Upper lobe of left lung (tissue), 6 donors: Measurements from ENCODE around the gene UGT1A8. TPM values are rescaled to one million over a fixed set of nuclear protein-coding genes. Genes with fewer than 3 reads are reported as not detected.

Source experiments
- ATAC-seq, 2 donors: fragments of 200-7000 bp; cut with Tn5 transposase; one replicate each; pipeline ENCODE4 v1.9.1; 2022; ENCODE audit warnings: mild to moderate bottlenecking in 2 of 2, moderate library complexity in 2 of 2; ENCODE audit not compliant: low FRiP score in 2 of 2
- DNase-seq, 2 donors: peaks; one replicate each; pipeline ENCODE4 v3.0.0-alpha.2; 2019 to 2020
- H3K27ac ChIP-seq, 4 donors: fragments of 200-600 bp; sonication (generic); one replicate each; pipeline ENCODE4 v1.5.1; 2016 to 2019
- H3K27me3 ChIP-seq, 4 donors: fragments of 200-600 bp; sonication (generic); one replicate each; pipeline ENCODE4 v1.5.1; 2017 to 2019
- H3K36me3 ChIP-seq, 4 donors: fragments of 200-600 bp; sonication (generic); one replicate each; pipeline ENCODE4 v1.5.1; 2016 to 2019
- H3K4me1 ChIP-seq, 4 donors: fragments of 200-600 bp; sonication (generic); one replicate each; pipeline ENCODE4 v1.5.1; 2018 to 2019
- H3K4me3 ChIP-seq, 4 donors: fragments of 200-600 bp; sonication (generic); one replicate each; pipeline ENCODE4 v1.5.1; 2017 to 2019; ENCODE audit warnings: mild to moderate bottlenecking in 2 of 4, moderate library complexity in 1 of 4
- H3K9me3 ChIP-seq, 4 donors: fragments of 200-600 bp; sonication (generic); one replicate each; pipeline ENCODE4 v1.5.1; 2018 to 2019
- EP300 ChIP-seq, 4 donors: sonication (generic); formaldehyde crosslinking; IDR thresholded peaks; one replicate each; pipeline ENCODE4 v1.5.1; 2017; ENCODE audit warnings: antibody characterized with exemption in 4 of 4, control low read depth in 2 of 4
- POLR2A ChIP-seq, 4 donors: fragments of 450-650 bp; IDR thresholded peaks; one replicate each; pipeline ENCODE4 v1.5.1; 2016 to 2017; ENCODE audit warnings: antibody characterized with exemption in 4 of 4, mild to moderate bottlenecking in 2 of 4
- POLR2AphosphoS5 ChIP-seq, 2 donors: sonication (generic); formaldehyde crosslinking; IDR thresholded peaks; one replicate each; pipeline ENCODE4 v1.5.1; 2017; ENCODE audit warnings: antibody characterized with exemption in 2 of 2
- WGBS, 2 donors: methylation state at CpG; one replicate each; pipeline ENCODE4 v1.1.5; 2017 to 2018; 5-methylcytosine and 5-hydroxymethylcytosine counted together
- total RNA-seq, 6 donors: library from RNA; depleted of rRNA in 4 of 6; stranded (reverse); fragments of >200 nt in 4 of 6; gene quantifications; one replicate each; pipeline versions ENCODE4 v1.1.0 to v1.2.1, GENCODE V29; 2016 to 2021
- TF ChIP-seq, protein P1 (sequence below), 6 experiments: fragments of 450-650 bp in 4 of 6; fragments of 200-600 bp in 2 of 6; sonication (generic) in 2 of 6; IDR thresholded peaks; one replicate each; pipeline ENCODE4 v1.5.1; 2016 to 2019; ENCODE audit warnings: antibody characterized with exemption in 6 of 6
- donor health status: DM: no; HTN: no; CAD: no; lungs with moderate emphysema.
- donor health status: DM: no; HTN: yes; CAD: no; lungs with severe emphysema.

UGT1A8 gene
- total RNA-seq, 6 donors from 2014 or later = not detected

DNA sequence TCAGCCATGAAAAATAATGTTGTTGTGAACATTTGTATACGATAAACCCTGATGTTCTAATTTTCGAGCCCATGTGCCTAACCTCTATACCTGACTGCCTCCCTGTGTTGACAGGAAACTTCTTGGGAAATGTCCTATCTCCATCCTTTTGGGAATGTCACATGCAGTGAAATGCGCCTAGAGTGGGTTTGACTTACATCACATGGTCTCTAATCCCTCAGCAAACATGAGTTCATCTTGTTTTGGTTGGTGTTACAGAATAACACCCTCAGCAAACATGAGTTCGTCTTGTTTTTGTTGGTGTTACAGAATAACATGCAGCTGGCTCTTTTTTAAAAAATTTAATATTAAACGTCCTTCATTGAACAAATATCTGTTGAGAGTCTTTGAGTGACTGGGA is 70.9 kb downstream of the UGT1A8 start:
- ATAC-seq (no peak), DNase-seq (no peak)
- TF ChIP-seq, protein P1, sequence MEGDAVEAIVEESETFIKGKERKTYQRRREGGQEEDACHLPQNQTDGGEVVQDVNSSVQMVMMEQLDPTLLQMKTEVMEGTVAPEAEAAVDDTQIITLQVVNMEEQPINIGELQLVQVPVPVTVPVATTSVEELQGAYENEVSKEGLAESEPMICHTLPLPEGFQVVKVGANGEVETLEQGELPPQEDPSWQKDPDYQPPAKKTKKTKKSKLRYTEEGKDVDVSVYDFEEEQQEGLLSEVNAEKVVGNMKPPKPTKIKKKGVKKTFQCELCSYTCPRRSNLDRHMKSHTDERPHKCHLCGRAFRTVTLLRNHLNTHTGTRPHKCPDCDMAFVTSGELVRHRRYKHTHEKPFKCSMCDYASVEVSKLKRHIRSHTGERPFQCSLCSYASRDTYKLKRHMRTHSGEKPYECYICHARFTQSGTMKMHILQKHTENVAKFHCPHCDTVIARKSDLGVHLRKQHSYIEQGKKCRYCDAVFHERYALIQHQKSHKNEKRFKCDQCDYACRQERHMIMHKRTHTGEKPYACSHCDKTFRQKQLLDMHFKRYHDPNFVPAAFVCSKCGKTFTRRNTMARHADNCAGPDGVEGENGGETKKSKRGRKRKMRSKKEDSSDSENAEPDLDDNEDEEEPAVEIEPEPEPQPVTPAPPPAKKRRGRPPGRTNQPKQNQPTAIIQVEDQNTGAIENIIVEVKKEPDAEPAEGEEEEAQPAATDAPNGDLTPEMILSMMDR (IDR thresholded peaks at IDR 0.05) = no peak
- TF ChIP-seq EP300 (IDR thresholded peaks at IDR 0.05) (no peak), POLR2AphosphoS5 (IDR thresholded peaks at IDR 0.05) (no peak), POLR2A (IDR thresholded peaks at IDR 0.05) (no peak)
- 85% methylated on average over 5 of the region's 5 CpGs for WGBS, 2 donors
- Histone ChIP-seq H3K9me3 (no peaks in the 10 kb centered on the region), H3K27me3 (no peaks in the 10 kb centered on the region), H3K36me3 (no peaks in the 10 kb centered on the region), H3K4me1 (no peaks in the 10 kb centered on the region), H3K27ac (no peak overlapping the region), H3K4me3 (no peak overlapping the region)

DNA sequence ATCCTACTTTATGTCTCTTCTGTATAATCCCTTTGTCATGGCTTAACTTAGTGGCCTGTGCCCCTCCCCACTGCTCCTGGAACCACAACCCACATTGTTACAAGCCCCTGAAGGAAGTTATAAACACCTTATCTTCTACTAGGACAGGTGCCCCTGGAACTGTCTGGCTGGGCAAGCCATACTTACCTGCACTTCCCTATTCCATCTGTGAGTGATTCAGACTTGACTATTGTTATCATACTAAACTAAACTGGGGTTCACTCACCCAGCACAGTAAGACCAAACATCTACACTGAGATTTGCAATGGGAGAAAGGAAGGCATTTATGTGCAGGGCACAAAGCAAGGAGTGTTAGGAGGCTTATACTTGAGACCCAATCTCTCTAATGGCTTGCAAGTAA is 71.6 kb downstream of the UGT1A8 start:
- H3K27me3 ChIP-seq = no peaks in the 10 kb centered on the region
- ATAC-seq (no peak), DNase-seq (no peak)
- TF ChIP-seq, protein P1 (IDR thresholded peaks at IDR 0.05) = no peak
- TF ChIP-seq POLR2AphosphoS5 (IDR thresholded peaks at IDR 0.05) (no peak), POLR2A (IDR thresholded peaks at IDR 0.05) (no peak), EP300 (IDR thresholded peaks at IDR 0.05) (no peak)
- no peaks in the 10 kb centered on the region for H3K9me3 ChIP-seq
- H3K27ac ChIP-seq = no peak overlapping the region
- no peaks in the 10 kb centered on the region for H3K4me1 ChIP-seq
- H3K36me3 ChIP-seq = no peaks in the 10 kb centered on the region
- H3K4me3 ChIP-seq = no peak overlapping the region

DNA sequence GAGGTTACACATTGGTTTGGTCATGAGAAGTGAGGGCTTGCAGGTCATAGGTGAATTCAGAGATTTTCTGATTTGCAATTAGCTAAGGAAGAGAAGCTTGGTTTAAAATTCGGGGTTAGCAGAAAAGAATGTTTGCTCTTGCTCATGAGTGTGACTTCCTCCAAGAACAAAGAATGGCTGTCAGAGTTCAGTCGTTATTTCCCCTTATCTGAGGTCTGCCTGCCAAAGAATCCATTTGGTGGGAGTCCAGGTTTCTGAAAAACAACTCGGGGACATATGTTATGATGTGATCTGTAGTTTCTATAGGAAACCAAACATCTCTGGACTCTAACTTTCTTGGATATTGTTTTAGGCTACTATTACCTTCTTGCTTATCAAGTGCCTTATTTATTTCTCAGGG is 72.1 kb downstream of the UGT1A8 start:
- H3K4me3 ChIP-seq = no peak overlapping the region
- no peaks in the 10 kb centered on the region for H3K36me3 ChIP-seq
- no peak overlapping the region for H3K27ac ChIP-seq
- no peak for DNase-seq
- TF ChIP-seq POLR2A (IDR thresholded peaks at IDR 0.05) = no peak
- TF ChIP-seq, protein P1 (IDR thresholded peaks at IDR 0.05) = no peak
- TF ChIP-seq POLR2AphosphoS5 (IDR thresholded peaks at IDR 0.05) = no peak
- TF ChIP-seq EP300 (IDR thresholded peaks at IDR 0.05) = no peak
- no peaks in the 10 kb centered on the region for H3K9me3 ChIP-seq
- H3K4me1 ChIP-seq = no peaks in the 10 kb centered on the region
- ATAC-seq = no peak
- 2 to 7% methylated on average over 3 of the region's 3 CpGs for WGBS, 2 donors
- H3K27me3 ChIP-seq = no peaks in the 10 kb centered on the region

DNA sequence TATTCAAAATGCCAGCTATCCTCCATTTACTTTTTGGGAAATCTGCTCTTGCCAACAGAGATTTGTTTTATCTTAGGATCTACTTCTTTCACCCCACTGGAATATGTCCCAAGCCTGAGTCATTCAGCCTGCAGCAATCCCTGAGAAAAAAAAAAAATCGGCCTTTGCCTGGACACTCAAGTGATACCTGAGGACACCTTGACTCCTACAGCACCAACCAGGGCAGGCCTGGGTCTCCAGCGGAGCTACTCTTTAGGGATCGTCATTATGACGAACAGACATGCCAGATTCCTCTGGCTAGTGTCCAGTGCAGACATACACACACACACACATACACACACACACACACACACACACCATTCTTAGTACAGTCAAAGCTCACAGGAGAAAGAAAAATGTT is 73.0 kb downstream of the UGT1A8 start:
- Histone ChIP-seq H3K9me3 (no peaks in the 10 kb centered on the region), H3K36me3 (no peaks in the 10 kb centered on the region), H3K4me1 (no peaks in the 10 kb centered on the region), H3K27me3 (no peaks in the 10 kb centered on the region), H3K27ac (no peak overlapping the region), H3K4me3 (no peak overlapping the region)
- no peak for DNase-seq
- 68 to 76% methylated on average over 4 of the region's 4 CpGs for WGBS, 2 donors
- TF ChIP-seq EP300 (IDR thresholded peaks at IDR 0.05) = no peak
- TF ChIP-seq POLR2AphosphoS5 (IDR thresholded peaks at IDR 0.05) = no peak
- TF ChIP-seq POLR2A (IDR thresholded peaks at IDR 0.05) = no peak
- TF ChIP-seq, protein P1 (IDR thresholded peaks at IDR 0.05) = no peak
- ATAC-seq = no peak
